PC-3 (cell line): Measurements from ENCODE around the gene DDX17.

Experiments used
- CTCF ChIP-seq: fragments of 300-600 bp; sonication (generic); conservative IDR thresholded peaks from 2 replicates; pipeline ENCODE4 v1.5.1; 2017; ENCODE audit warnings: antibody characterized with exemption, low read depth, mild to moderate bottlenecking, low read length
- EZH2 ChIP-seq: fragments of 300-600 bp; sonication (generic); IDR thresholded peaks from one replicate; pipeline ENCODE4 v1.6.1; 2017; ENCODE audit warnings: antibody characterized with exemption, mild to moderate bottlenecking, low read length; ENCODE audit not compliant: unreplicated experiment
- EZH2phosphoT487 ChIP-seq: fragments of 300-600 bp; sonication (generic); IDR thresholded peaks from 2 replicates; pipeline ENCODE4 v1.6.1; 2018; ENCODE audit warnings: mild to moderate bottlenecking, antibody characterized with exemption, low read length, borderline replicate concordance

- no peak for TF ChIP-seq CTCF
- no peak for TF ChIP-seq EZH2phosphoT487
- TF ChIP-seq EZH2, result no peak
Measured at GRCh38 chr22:38505541-38506117, 482 bp downstream of the DDX17 start.
